Breast epithelium (tissue), 3 donors: Measurements from ENCODE around the gene DNHD1.

Experiments
- POLR2AphosphoS5 ChIP-seq, 3 donors: sonication (generic); formaldehyde crosslinking; IDR thresholded peaks; one replicate each; pipeline ENCODE4 v1.6.1; 2017; ENCODE audit warnings: antibody characterized with exemption in 3 of 3
- TF ChIP-seq, protein P1 (sequence below), 3 donors: fragments of 450-650 bp; IDR thresholded peaks; one replicate each; pipeline ENCODE4 v1.5.1; 2016 to 2017; ENCODE audit warnings: antibody characterized with exemption in 3 of 3, mild to moderate bottlenecking in 3 of 3, moderate library complexity in 3 of 3

DNA sequence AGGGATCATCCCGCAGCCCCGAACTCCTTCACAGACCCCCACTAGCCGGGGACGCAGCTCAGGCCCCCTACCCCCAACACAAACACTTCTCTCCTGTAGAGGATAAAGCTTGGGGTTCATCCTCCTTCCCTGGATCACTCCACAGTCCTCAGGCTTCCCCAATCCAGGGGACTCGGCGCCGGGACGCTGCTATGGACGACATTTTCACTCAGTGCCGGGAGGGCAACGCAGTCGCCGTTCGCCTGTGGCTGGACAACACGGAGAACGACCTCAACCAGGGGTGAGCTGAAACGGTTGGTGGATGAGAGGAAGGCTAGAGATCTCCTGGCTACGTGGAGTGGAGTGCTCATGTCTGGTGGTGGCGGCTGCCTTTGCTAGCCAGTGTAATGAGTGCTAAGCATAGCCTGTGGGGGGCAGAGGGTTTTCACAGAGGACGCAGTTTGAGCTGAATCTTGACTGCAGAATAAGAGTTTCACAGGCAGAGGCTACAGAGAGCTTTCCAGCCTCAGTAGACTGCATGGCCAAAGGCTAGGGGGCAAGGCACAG, 107.1 kb downstream of the DNHD1 start:
- TF ChIP-seq, protein P1, sequence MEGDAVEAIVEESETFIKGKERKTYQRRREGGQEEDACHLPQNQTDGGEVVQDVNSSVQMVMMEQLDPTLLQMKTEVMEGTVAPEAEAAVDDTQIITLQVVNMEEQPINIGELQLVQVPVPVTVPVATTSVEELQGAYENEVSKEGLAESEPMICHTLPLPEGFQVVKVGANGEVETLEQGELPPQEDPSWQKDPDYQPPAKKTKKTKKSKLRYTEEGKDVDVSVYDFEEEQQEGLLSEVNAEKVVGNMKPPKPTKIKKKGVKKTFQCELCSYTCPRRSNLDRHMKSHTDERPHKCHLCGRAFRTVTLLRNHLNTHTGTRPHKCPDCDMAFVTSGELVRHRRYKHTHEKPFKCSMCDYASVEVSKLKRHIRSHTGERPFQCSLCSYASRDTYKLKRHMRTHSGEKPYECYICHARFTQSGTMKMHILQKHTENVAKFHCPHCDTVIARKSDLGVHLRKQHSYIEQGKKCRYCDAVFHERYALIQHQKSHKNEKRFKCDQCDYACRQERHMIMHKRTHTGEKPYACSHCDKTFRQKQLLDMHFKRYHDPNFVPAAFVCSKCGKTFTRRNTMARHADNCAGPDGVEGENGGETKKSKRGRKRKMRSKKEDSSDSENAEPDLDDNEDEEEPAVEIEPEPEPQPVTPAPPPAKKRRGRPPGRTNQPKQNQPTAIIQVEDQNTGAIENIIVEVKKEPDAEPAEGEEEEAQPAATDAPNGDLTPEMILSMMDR (IDR thresholded peaks at IDR 0.05), result no peak
- no peak for TF ChIP-seq POLR2AphosphoS5 (IDR thresholded peaks at IDR 0.05)
